Activated CD4-positive, CD25-positive, alpha-beta regulatory T cell (primary cell): ENCODE data around the gene GLS.

Experiments used
- DNase-seq, 4 experiments: peaks; one replicate each; lab custom pipeline; 2025; lab: John Stamatoyannopoulos, UW

Gene GLS

DNA sequence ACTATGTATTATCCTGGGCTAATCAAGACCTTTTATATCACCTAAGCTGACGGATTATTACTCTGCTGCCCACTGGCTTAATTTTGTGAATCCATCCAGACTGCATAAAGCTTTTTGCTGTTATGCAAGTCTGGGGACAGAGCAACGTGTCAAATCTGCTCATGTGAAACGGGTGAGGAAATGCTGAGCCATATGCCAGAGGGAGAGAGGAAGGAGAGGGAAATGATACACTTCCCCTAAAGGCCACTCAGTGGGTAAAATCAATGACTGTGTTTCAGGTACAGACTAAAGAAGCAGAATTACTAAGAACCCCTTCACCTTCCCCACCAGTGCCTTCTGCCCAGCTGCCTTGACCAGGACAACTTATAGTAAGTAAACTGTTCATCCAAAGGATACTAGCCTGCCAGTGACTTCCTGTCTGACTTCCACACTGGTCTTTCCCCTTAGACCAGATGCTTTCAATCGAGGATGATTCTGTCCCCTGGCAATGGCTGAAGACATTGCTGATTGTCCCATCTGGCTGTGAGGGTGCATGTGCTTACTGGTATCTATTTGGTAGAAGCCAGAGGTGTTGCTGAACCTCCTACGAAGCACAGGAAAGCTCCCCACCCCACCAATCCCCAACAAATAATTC lies 90.4 kb downstream of the GLS start:
- no peak for DNase-seq

DNA sequence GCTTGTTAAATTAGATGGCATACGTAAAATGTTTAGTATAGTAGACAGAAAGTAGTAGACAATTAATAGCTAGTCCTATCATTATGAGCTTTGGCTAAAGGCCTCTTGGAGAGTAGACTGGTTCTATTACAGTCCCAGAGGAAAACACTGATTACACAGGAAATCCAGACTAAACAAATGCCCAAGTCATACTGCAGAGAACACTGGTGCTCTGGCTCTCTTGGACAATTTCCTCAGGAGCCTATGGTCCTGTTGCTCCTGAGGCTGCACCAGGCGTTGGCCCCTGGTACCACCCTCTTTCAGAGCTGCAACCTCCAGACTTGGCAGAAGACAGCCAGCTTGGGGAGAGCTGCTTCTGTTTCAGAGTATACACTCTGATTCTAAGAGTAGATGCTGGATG lies 91.6 kb downstream of the GLS start:
- DNase-seq = no peak

DNA sequence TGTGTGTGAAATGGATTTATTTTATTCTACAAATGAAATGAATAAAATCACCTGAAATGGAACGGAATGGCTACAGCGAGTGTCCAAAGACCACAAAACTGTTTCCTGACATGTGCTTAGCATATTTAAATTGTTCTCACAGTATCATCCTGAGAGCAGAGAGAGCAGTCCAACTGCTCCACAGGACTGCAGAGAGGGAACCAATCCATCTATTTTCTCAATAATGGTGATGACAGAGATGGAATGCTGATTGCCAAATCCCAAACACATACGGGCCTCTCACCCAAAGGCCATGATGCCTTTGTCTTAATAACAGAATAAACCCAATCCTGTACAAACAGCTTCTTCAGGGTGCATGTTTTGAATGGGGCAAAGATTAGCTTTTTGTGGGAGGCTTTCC lies 92.2 kb downstream of the GLS start:
- DNase-seq = no peak

DNA sequence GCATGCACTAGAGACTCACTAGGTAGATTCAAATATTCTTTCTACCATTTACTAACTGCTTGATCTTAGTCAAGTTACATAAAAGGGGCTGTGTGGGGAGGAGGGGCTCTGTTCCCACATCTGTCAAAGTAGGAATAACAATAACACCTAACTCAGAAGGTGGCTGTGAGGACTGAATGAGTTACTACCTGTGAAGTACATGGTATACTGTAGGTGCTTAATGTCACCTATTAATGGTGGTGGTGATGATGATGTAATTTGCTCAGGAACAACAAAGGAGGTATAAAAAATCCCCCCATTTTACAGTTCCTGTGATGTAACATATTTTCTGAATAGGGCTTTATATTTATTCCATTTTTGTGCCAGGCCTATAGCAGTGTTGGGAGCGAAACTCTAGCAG lies 92.6 kb downstream of the GLS start:
- DNase-seq = no peak

DNA sequence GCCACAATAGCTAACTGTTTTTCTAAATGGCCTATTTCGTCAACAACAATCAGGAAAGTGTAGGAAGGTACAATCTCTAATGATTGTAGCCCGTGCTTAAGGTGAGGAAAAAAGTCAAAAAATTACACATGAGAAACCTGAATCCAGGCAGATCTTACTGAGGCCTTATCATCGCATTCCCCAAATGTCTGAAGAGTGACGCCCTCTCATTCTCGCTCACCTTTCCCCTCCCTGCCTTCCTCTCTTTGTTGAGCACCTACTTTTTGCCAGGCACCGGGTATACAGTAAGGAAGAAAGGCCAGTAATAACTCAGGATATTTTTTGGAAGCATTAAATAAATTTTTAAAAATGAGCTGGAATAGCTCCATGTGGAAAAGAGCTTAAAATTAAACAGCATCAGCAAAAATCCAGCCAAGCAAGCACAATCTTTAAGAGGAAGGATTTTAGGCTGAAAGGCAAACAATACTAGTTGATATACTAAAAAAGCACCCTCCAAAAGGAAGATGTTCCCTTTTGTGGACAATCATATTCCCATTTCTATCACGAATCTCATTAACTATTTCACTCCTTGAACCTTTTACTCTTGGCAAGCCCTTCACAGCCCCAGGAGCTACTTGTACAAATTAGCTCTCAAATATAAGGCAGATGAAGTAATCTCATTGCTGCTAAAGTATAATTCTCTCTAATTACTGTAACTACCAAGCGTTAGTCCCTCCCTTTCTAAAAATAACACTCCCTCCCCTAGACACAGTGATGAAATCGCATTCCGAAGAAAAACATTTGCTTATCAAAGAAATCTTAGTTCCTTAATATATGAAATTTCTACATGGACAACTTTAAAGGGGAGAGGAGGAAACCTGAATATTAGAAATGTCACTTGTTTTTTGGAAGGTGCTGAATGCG lies 93.4 kb downstream of the GLS start:
- DNase-seq = no peak

DNA sequence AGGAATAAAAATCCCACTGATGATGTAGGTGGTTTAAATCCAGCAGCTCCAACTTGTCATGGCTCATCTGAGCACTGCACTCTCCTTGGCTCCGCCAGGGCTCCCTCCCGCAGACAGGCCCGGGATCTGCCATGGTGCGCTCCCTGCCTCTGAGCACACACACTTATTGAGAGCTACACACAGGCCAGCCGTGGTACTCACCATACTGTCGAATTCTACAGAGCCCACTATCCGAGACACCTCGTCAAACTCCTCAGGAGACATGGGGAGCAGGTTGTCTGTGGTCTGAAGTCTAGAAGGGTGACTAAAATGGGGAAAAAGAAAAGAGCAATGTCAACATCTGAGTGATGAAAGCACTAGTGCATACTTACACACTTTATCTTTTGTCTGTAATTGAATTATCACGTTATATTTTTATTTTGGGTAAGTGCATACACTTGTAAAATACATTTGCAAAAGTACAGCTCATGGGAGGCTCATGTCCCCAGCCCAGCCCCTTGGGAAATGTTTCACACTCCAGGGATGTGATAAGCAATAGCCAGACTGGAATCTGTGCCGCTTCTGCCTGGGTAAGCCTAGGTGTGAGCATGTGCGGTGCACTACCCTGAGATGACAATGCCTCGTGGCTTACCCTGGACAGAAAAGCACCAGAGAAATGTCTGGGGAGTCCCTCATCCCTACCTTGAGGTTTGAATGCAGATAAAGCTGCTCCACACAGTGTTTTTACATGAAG lies 94.2 kb downstream of the GLS start:
- DNase-seq = no peak

DNA sequence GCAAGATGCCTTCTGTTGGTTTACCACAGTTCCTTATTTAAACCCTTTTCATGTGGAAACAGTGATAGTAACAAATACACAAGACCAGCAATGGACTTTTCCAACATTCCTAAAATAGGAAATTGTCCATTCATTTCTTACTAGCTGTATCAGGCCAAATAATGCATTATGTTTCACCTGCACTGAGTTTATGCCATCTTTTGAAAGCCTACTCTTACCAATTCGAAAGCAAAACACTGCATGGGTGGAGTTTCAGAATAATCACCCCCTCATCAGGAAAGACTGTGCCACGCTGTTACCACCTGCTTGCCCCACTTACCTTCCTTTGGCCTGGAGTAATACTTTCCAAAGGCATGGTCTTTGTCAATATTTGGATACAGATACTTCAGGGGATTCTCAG lies 95.9 kb downstream of the GLS start:
- DNase-seq = no peak

DNA sequence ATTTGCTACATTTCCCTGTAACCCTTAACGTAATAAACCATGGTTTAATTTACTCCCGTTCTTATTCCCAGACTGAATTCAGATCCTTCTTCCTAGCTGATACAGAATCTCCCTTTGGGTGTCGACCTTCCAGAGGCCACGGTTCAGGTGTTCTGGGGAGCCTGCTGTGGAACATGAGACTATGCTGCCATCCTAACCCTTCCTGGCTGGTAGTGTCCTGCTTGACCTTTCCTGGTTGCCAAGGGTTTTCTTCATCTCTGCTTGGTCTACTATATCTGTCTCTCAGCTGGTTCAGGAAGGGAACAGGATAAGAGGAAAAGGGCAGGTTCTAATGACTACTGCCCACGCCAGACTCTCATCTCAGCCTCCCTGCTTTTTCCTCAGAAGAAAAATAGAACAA lies 96.9 kb downstream of the GLS start:
- DNase-seq = no peak

DNA sequence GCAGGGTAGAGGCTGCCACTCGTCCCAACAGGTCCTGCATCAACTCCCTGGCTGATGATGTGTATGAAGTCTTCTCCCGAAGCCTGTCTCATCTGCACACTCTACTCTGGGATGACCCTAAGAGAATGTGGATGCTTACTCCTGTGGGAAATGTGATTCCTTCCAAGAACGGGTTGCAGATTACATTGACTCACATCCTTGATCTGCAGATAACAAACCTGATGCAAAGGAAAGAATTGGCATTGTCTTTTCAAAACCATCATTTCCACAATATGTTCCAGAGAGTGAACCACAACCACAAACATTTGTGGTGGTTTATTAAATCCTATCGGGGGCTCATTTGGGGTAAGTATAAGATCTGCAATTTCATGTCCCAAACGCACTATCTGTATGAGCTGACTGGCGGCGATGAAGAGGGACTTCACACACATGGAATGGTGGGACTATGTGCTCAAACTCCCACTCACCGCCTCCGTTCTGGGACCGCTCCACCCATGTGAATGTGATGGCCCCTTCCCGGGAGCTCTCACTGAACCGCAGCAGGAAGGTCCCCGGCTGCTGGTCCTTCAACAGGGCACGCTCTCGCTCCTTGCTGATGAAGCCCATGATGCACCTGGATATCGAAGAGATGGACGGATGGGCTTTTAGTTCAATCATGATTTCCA lies 97.9 kb downstream of the GLS start:
- DNase-seq = no peak

DNA sequence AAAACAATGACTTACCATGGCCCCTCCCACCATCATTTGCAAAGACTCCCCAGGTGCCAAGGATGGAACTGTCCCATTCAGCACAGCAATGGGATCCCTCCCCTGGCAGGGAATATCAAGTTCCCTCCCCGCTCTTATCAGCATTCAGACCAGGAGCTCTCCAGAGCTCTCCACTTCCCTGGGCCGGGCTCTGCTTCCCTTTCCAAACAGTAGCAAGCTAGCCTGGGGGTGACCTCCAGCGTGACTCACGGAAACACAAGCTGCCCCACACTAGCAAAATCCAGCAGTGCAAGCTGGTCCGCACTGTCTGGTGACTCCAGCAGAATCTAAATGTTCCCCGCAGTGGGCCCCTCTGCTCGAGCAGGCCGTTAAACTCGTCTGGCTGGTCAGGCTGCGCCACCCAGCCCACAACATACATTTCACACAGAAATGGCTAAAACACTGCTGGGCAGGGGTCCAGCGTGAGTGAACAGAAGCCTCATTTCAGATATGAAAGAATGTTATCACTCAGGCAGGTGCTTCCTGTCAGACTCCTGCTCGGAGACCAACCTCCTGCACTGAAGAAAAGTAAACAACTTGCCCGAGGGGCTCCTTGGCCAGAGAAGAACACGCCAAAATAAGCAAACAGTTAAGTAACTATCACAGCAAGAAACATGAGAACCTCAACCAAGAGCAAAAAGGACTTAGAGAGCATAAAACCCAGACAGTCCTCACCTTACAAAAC lies 99.4 kb downstream of the GLS start:
- DNase-seq = no peak

DNA sequence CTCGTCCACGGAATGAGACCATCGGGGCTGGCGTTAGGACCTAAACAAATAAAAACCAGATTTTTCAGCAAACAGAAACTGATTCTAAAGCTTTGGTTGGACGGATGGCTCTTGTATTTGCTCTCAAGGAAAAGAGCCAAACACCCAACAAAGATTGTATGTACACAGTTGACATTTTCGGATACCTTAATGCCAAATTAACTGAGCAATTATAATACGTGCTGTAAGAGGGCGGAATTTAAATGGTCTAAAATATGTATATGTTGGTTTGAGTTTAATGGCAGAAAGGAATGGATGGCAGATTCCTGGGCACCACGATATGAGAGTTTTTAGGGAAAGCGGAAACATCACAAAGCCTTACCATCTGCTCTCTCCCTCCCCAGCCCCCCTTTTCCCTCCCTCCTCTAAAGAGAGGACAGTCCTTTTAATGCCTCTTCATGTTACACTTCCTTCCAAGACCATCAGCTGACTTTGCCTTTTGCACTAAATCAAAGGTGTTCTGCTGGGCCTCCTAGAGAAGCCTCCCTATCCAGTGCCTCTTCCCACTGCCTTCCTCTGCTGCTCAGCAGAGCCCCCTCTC lies 100.1 kb downstream of the GLS start:
- DNase-seq = no peak

DNA sequence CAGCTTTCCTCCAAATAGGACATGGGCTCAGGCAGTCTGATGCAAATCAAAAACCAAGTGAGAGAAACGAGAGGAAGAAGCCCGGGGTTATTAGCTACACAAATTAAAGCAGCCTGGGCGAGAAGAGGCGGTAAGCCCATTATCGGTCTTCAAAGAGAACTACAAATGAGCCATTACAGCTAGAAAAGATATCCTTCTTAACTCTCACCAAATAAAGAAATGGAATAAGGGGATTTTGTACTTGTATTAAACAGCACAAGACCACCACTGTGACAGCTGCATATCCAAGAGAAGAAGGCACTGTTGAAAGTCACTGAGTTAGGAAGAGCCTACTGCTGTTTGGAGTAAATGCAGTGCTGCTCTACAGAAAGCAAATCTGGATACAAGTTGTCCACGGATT lies 100.7 kb downstream of the GLS start:
- DNase-seq = no peak

DNA sequence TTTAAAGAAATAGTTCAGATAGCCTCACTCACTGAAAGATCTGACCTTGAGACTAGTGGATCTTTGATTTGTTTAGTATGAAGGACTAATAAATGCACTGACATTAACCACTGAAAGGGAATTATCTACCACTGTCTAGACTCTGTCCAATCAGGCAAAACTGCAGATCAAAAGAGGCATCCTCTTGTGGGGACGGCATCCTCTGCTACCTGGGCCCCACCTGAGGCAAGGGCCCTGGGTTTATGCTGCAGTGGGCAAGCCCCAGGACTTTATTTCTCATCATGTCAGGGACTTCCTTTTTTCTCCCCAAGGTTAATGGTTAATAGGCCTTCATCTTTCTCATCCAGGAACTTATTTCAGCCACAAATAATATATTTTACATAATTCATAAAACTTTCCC lies 101.1 kb downstream of the GLS start:
- no peak for DNase-seq

DNA sequence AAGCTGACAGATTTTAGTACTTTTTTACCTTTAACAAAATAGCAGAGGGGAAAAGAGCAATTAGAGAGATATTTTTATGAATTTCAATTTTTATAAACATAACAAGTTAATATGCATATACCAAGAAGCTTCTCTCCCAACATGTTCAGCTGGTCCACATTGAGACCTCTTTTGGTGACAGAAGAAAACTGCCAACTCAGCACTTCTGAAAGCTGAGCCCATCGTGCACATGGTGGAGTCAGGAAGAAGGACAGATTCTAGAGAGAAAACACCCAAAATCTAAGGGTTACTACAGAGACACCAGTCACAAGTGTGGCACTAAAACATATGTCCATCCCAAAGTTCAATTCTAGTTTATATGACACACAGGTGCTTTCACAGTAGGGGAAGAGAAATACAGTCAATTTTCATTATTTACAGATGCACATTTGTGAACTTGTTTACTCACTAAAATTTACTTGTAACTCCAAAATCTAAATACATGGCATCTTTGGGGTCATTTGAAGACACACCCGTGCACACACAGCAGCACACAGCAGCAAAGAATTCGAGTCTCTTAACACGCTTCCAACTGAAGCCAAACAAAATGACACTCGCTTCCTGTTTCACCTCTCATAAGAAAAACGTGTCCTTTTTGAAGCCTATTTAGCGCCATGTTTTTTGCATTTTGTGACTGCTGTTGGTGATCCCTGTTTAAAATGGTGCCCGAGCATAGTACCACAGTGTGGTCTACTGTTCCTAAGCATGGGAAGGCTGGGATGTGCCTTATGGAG lies 101.8 kb downstream of the GLS start:
- DNase-seq = no peak

DNA sequence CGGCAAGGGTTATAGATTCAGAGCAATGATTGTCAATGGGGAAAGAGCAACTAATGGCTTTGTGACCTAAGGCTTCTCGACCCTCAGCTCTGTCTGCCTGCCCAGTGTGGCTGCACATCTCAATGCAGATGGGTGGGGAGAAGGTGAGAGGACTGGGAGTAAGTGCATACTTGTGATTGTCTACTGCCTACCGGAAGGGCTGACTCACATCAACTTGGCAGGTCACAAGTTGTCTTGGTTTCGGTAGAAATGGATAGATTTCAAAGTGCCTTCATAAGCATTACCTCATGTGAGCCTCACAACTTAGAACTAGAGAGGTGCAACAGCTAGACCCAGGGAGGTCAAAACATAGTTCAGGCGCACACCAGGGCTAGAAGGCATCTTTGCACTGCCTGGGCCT lies 104.0 kb downstream of the GLS start:
- no peak for DNase-seq

DNA sequence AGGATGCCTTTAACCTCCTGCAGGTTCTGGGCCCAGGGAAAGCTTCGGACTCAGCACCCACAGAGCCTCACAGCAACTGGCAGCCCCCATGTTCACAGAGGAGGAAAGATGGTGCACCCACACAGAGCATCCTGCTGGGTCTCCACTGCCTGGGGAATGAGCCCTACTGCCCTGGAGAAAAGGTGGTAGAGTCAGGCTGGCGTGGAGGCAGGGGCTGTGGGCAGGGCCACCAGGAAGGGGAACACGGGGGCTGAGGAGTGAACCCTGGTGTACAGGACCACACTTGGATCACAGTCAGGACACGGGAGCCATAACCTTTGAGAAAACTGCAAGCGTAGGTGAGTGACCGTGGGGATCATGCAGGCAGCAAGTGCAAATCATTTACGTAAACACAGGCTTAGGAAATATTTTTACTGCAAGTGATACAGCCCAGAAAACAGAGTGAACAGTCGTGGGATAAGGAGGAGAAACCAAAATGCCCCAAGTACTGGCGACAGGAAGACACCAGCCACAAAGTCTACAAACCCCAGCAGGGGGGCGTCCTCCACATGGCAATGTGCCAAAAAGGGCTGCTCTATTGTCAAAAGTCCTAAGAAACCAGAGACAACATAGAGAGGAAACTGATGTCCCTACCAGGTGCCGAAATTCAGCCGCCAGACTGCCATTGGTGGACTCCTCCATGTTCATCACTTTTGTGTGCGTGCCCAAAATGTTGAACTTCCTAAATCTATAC lies 105.8 kb downstream of the GLS start:
- no peak for DNase-seq

DNA sequence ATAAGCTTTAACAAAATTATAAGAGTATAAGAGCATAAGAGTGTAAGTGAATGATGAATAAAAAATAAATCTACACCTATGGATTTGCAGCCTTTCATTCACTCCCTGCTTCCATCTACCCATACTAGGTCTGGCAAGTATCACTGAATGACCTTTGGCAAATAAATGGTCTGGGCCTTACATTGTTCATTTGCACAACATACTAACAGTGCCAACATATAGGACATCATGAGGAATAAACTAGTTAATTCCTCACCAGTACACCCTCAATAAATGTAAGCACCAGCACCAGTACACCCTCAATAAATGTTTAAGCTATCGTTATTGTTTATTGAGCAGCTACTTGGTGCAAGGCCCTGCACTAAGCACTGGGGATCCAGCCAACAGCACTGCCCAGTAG lies 106.5 kb downstream of the GLS start:
- no peak for DNase-seq

DNA sequence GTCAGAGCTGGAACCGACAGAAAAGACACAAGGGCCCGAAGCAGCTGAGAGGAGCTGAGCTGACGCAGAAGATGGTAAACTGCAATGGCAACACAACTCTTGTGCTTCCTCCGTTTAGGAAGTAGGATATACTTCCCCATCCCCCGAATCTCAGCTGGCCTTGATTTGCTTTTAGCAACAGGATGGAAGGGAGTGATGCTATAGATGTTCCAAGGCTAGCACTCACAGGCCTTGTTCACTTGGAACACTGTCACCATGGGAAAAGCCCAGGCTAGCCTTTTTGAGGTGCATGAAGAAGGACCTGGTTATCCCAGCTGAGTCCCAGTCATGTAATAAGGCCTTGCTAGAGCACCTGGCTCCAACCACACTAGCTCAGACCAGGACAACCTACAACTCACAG lies 107.3 kb downstream of the GLS start:
- no peak for DNase-seq

DNA sequence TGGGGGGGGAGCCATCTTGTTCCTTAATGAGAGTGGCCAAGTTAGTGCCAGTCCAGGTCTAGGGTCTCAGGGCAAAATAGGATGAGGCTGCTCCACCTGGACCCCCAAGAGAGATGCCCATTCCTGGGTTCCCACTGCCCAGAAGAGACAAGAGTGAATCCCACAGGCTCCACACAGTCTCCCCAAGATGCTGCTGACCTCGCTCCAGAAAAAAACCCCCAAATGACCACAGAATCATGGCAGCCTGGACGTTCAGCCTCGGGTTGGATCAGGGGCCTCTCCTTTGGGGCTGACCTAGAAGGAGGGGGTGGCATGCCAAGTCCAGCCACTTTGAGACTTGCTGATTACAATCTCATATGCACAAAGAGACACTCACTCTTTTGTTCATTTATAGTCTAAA lies 108.3 kb downstream of the GLS start:
- no peak for DNase-seq

DNA sequence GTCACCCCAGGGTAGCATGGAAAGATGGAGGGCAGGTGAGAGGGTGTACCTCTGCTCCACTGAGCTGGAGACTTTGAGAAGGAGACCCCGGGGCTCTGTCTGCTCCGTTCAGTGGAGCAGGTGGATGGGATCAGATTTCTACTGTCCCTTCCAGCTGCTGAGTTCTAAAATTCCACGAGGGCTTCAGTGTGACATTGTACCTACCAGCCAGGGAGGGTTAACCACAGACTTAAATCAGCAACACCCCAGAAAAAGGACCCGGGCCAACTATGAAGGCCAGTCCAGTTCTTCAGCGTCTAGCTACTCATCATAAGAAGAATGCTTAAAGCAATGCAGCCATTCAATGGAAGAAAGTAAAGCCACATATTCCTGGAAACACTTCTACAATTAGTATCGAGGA lies 109.5 kb downstream of the GLS start:
- DNase-seq = no peak
